HG02943 (cell line): ENCODE results near the gene PLCH2.

Experiments used
- ATAC-seq: cut with Tn5 transposase; IDR thresholded peaks from one replicate; pipeline ENCODE4 v1.9.1; 2021; ENCODE audit warnings: mild to moderate bottlenecking, low read depth, moderate library complexity; ENCODE audit not compliant: unreplicated experiment

The PLCH2 gene

DNA sequence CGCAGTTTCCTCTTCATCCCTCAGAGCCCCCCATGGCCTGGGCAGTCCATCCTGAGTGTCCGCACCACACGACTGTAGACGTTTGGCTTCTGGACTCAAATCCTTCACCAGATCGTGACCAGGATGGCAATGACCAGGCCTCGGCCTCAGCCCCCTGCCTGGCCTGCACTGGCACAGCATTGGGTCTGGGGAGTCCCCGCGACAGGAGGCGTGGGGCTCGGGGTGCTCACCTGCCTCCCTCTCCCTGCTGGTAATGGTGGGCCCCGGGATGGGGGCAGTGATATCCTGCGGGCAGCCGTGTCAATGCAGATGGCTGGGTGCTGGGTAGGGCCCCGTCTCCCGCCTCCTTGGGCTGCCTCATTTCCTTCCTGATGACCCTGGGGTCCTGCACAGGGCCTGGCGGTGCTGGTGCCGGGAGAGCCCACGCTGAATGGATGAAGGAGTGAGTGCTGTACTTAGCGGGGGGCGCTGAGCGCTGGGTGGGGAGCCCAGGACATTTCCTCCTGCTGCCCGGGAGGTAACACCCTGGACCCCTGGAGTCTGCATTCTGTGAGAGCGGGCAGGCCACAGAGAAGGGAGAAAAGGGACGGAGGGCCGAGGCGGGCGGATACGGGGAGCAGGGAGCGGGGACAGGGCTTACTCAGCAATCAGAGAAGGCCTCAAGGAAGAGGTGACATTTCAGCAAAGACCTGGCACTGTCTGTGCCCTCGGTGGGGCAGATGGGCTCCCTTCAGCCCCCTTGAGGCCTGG is 78.0 kb downstream of the PLCH2 start:
- no peak for ATAC-seq

DNA sequence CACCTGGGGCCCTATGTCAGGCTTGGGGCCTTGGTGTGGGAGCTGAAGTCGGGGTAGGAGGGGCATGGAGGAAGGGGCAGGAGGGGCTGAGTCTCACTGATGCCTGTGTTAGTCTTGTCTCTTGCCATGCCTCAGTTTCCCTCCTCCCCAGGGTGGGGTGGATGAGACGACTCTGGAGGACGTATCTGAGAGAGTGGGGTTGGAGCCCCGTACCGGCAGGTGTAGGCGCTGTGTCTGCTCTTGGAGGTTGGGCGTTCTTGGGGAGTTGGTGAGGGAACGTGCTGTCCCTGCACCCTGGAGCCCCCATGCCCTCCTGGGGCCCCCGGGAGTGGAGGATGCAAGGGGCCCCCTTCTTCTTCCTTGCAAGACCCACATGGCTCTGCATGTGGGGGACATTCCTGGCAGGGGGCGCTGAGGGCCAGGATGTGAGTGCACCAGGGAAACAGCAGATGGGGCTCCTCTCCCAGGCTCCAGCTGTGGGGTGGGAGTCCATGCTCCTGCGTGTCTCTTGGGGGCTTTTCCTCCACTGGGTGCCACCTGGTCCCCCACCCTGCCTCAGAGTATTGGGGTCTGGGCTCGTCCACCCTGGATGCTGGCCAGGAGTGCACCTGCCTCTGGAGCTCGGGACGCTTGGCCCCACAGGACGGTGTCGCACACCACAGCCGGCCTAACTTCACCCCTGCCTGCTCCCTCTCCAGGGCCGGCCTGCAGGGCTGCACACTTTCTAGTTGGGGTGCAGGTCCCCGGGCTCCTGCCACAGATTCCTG is 78.7 kb downstream of the PLCH2 start:
- ATAC-seq: no peak
